ENCODE measurements around the gene METAP1D. TPM values are rescaled to one million over a fixed set of nuclear protein-coding genes. Genes with fewer than 3 reads are reported as not detected.
A peak's percentile ranks its signal among the peaks of the same experiment; 100 is the strongest.

The METAP1D gene
- total and polyA plus RNA-seq, 11 donors = 2.9 to 7.0 (median 5.3) TPM

GRCh38 chr2:172092716-172093415 lies 93.1 kb downstream of the METAP1D start:
- DNase-seq = no peak
- no peak for TF ChIP-seq CTCF (IDR thresholded peaks at IDR 0.05)
- no peak for TF ChIP-seq POLR2A (IDR thresholded peaks at IDR 0.05)

GRCh38 chr2:172093416-172094293 lies 93.9 kb downstream of the METAP1D start:
- WGBS, 4 donors = 11 to 16% (median 15%) methylated on average over 18 of the region's 18 CpGs
- intact Hi-C loops (cut with DNase I) = no loop called here

More at GRCh38 chr2:172092716-172093415, 93.1 kb downstream of the METAP1D start:
- intact Hi-C loops (cut with DNase I) = no loop called here
- H3K27ac ChIP-seq = no peak overlapping the region
- no peak overlapping the region for H3K4me3 ChIP-seq
- peaks cover 4 to 47% (median 30%) of the 10 kb centered on the region in 12 donors for H3K4me1 ChIP-seq
- peaks cover 96 to 100% (median 100%) of the 10 kb centered on the region in 9 donors for H3K27me3 ChIP-seq
- WGBS, 4 donors = 6 to 11% (median 9%) methylated on average over 19 of the region's 19 CpGs
- H3K9me3 ChIP-seq = no peaks in the 10 kb centered on the region
- no peak for ATAC-seq
- no peaks in the 10 kb centered on the region for H3K36me3 ChIP-seq

GRCh38 chr2:172094294-172095145 lies 94.8 kb downstream of the METAP1D start:
- Histone ChIP-seq H3K36me3 (no peaks in the 10 kb centered on the region), H3K27me3 (peaks cover 96 to 100% (median 100%) of the 10 kb centered on the region in 9 donors), H3K4me3 (peak overlapping the region; percentile 10 to 58 (median 40)), H3K27ac (no peak overlapping the region), H3K4me1 (peaks cover 4 to 52% (median 38%) of the 10 kb centered on the region in 12 donors), H3K9me3 (no peaks in the 10 kb centered on the region)
- TF ChIP-seq POLR2A (IDR thresholded peaks at IDR 0.05) (no peak), CTCF (IDR thresholded peaks at IDR 0.05) (no peak)
- WGBS, 4 donors = 2% methylated on average over 52 to 66 of the region's 66 CpGs
- DNase-seq = no peak
- intact Hi-C loops (cut with DNase I) = no loop called here
- ATAC-seq = peak in 2 of 4 donors; percentile 7 to 35

More at GRCh38 chr2:172093416-172094293, 93.9 kb downstream of the METAP1D start:
- DNase-seq (no peak), ATAC-seq (no peak)
- no peaks in the 10 kb centered on the region for H3K9me3 ChIP-seq
- H3K27ac ChIP-seq = no peak overlapping the region
- peaks cover 96 to 100% (median 100%) of the 10 kb centered on the region in 9 donors for H3K27me3 ChIP-seq
- peak overlapping the region in 2 of 12 donors; percentile 5 to 46 for H3K4me3 ChIP-seq
- peaks cover 4 to 43% (median 30%) of the 10 kb centered on the region in 12 donors for H3K4me1 ChIP-seq
- TF ChIP-seq POLR2A (IDR thresholded peaks at IDR 0.05) = no peak
- TF ChIP-seq CTCF (IDR thresholded peaks at IDR 0.05) = no peak
- H3K36me3 ChIP-seq = no peaks in the 10 kb centered on the region
